ENCODE results near the gene TRIOBP.
"Not testable (repeated sequence)": the region's sequence is repeated elsewhere in the genome, so short reads cannot be mapped to it uniquely, and the experiment has no call there.

Gene TRIOBP

GRCh38 chr22:37694131-37694530 is 2.7 kb upstream of the TRIOBP start:
- DNase-seq, result not testable (repeated sequence)

GRCh38 chr22:37696260-37696656 is 590 bp upstream of the TRIOBP start:
- DNase-seq, result not testable (repeated sequence)

GRCh38 chr22:37697538-37697835 is 639 bp downstream of the TRIOBP start:
- no peak for DNase-seq

GRCh38 chr22:37701141-37701786 is 4.4 kb downstream of the TRIOBP start:
- no peak for DNase-seq

GRCh38 chr22:37703906-37704305 is 7.1 kb downstream of the TRIOBP start:
- no peak for DNase-seq

- DNase-seq, result no peak
These were observed 7.8 kb downstream of the TRIOBP start for GRCh38 chr22:37704645-37705044.

GRCh38 chr22:37705205-37705604 is 8.4 kb downstream of the TRIOBP start:
- no peak for DNase-seq

- DNase-seq, result no peak
These were observed 12.0 kb downstream of the TRIOBP start for GRCh38 chr22:37708580-37709444.

GRCh38 chr22:37709445-37709765 is 12.6 kb downstream of the TRIOBP start:
- DNase-seq, result no peak

GRCh38 chr22:37710675-37711074 is 13.8 kb downstream of the TRIOBP start:
- DNase-seq, result no peak

- no peak for DNase-seq
These were observed 14.6 kb downstream of the TRIOBP start for GRCh38 chr22:37711490-37711889.

GRCh38 chr22:37713761-37714160 is 16.9 kb downstream of the TRIOBP start:
- DNase-seq, result no peak

GRCh38 chr22:37714634-37715033 is 17.8 kb downstream of the TRIOBP start:
- no peak for DNase-seq

- no peak for DNase-seq
These were observed 18.9 kb downstream of the TRIOBP start for GRCh38 chr22:37715760-37716159.

GRCh38 chr22:37716708-37717107 is 19.9 kb downstream of the TRIOBP start:
- no peak for DNase-seq

GRCh38 chr22:37717235-37717634 is 20.4 kb downstream of the TRIOBP start:
- DNase-seq, result not testable (repeated sequence)

- not testable (repeated sequence) for DNase-seq
These were observed 21.0 kb downstream of the TRIOBP start for GRCh38 chr22:37717746-37718305.

- DNase-seq, result no peak
These were observed 28.8 kb downstream of the TRIOBP start for GRCh38 chr22:37725551-37726240.

GRCh38 chr22:37726241-37726887 is 29.5 kb downstream of the TRIOBP start:
- DNase-seq, result no peak

- no peak for DNase-seq
These were observed 31.8 kb downstream of the TRIOBP start for GRCh38 chr22:37728620-37729019.

- DNase-seq, result no peak
These were observed 35.1 kb downstream of the TRIOBP start for GRCh38 chr22:37731804-37732471.
